HCT116 (cell line): Measurements from ENCODE around the gene KLHL40. TPM values are rescaled to one million over a fixed set of nuclear protein-coding genes. Genes with fewer than 3 reads are reported as not detected.

Experiments
- ATAC-seq: fragments of 200-7000 bp; cut with Tn5 transposase; 2 replicates; pipeline ENCODE4 v1.9.1; 2020; ENCODE audit warnings: mild to moderate bottlenecking, moderate library complexity
- BruUV-seq: library from RNA; stranded (reverse); fragments of 400-500 nt; replicated peaks from 2 replicates; lab custom pipeline; 2021; lab: Mats Ljungman, UMichigan
- CTCF ChIA-PET: fragments of 300-600 bp; sonication (Branson Sonifier 250); formaldehyde crosslinking; loops from one replicate; lab custom pipeline; 2021; ENCODE audit warnings: antibody characterized with exemption; lab: Charles Lee
- POLR2A ChIA-PET: fragments of 300-600, 350-600 bp; sonication (Branson Sonifier 250); formaldehyde crosslinking; loops from one replicate; lab custom pipeline; 2021; ENCODE audit warnings: antibody characterized with exemption; lab: Charles Lee
- RAD21 ChIA-PET, 2 experiments: fragments of 300-600 bp; sonication (Branson Sonifier 250); formaldehyde crosslinking; loops; one replicate each; lab custom pipeline; 2023; ENCODE audit warnings: low total read pairs in 2 of 2; ENCODE audit not compliant: uncharacterized antibody in 2 of 2, unreplicated experiment in 2 of 2, low non-redundant PET in 1 of 2; lab: Charles Lee
- DNase-seq: peaks from one replicate; pipeline ENCODE4 v3.0.0-alpha.2; 2010; ENCODE audit warnings: low read depth, low spot score
- H2AFZ ChIP-seq: fragments of 200-600 bp; shearing (Covaris generic), sonication (generic); 2 replicates; pipeline ENCODE4 v1.6.1; 2017; ENCODE audit warnings: low read depth, mixed run types, mixed read lengths, antibody characterized with exemption, low read length; ENCODE audit not compliant: poor library complexity, severe bottlenecking
- H3K27ac ChIP-seq: 2 replicates; pipeline ENCODE4 v1.5.1; 2012; ENCODE audit warnings: low read depth, low read length
- H3K27me3 ChIP-seq: fragments of 200-600 bp; sonication (generic); 2 replicates; pipeline ENCODE4 v1.6.1; 2016; ENCODE audit warnings: mixed run types, low read length, mixed read lengths; ENCODE audit not compliant: insufficient read depth
- H3K36me3 ChIP-seq, 2 experiments: fragments of 200-500 bp in 1 of 2; fragments of 200-600 bp in 1 of 2; sonication (Bioruptor generic) in 1 of 2; sonication (generic) in 1 of 2; 2 replicates each; pipeline versions ENCODE4 v1.5.1 to v1.6.1; 2014 to 2016; ENCODE audit warnings: low read length in 2 of 2, inconsistent platforms in 1 of 2, mixed read lengths in 1 of 2, mixed run types in 1 of 2; ENCODE audit not compliant: insufficient read depth in 2 of 2, control insufficient read depth in 1 of 2
- H3K4me1 ChIP-seq, 2 experiments: fragments of 200-600 bp in 1 of 2; sonication (generic) in 1 of 2; 2 replicates each; pipeline versions ENCODE4 v1.5.1 to v1.6.1; 2012 to 2017; ENCODE audit warnings: low read length in 2 of 2, inconsistent platforms in 1 of 2, mild to moderate bottlenecking in 1 of 2, mixed read lengths in 1 of 2, mixed run types in 1 of 2, moderate library complexity in 1 of 2; ENCODE audit not compliant: insufficient read depth in 2 of 2, control insufficient read depth in 1 of 2
- H3K4me2 ChIP-seq: fragments of 200-600 bp; sonication (generic); 2 replicates; pipeline ENCODE4 v1.6.1; 2017; ENCODE audit warnings: mixed run types, low read length, mixed read lengths
- H3K4me3 ChIP-seq, 2 experiments: fragments of 200-600 bp in 1 of 2; sonication (generic) in 1 of 2; replicated peaks in 1 of 2; 2 replicates each; pipeline ENCODE4 v1.5.1; 2011 to 2016; ENCODE audit warnings: low read length in 2 of 2, control low read depth in 1 of 2, low read depth in 1 of 2, mild to moderate bottlenecking in 1 of 2, mixed read lengths in 1 of 2, mixed run types in 1 of 2
- H3K79me2 ChIP-seq: fragments of 200-600 bp; sonication (generic); 2 replicates; pipeline ENCODE4 v1.6.1; 2017; ENCODE audit warnings: mild to moderate bottlenecking, mixed run types, low read length, moderate library complexity, mixed read lengths; ENCODE audit not compliant: insufficient read depth
- H3K9ac ChIP-seq: fragments of 200-600 bp; sonication (generic); 2 replicates; pipeline ENCODE4 v1.6.1; 2016; ENCODE audit warnings: low read length, mixed read lengths
- H3K9me2 ChIP-seq: fragments of 200-600 bp; sonication (generic), shearing (Covaris generic); 2 replicates; pipeline ENCODE4 v1.6.1; 2017; ENCODE audit warnings: mixed run types, mild to moderate bottlenecking, moderate library complexity; ENCODE audit not compliant: insufficient read depth
- H3K9me3 ChIP-seq, 2 experiments: fragments of 200-500 bp in 1 of 2; fragments of 200-600 bp in 1 of 2; sonication (Bioruptor generic) in 1 of 2; sonication (generic) in 1 of 2; 2 replicates each; pipeline ENCODE4 v1.6.1; 2014 to 2017; ENCODE audit warnings: low read length in 2 of 2, mixed read lengths in 2 of 2, inconsistent platforms in 1 of 2, low read depth in 1 of 2, mild to moderate bottlenecking in 1 of 2, mixed run types in 1 of 2, moderate library complexity in 1 of 2; ENCODE audit not compliant: control insufficient read depth in 1 of 2, insufficient read depth in 1 of 2
- H4K20me1 ChIP-seq: fragments of 200-600 bp; sonication (generic), shearing (Covaris generic); 2 replicates; pipeline ENCODE4 v1.6.1; 2017; ENCODE audit warnings: mixed run types, mild to moderate bottlenecking, moderate library complexity; ENCODE audit not compliant: insufficient read depth
- CBX3 ChIP-seq: IDR thresholded peaks from 2 replicates; pipeline ENCODE4 v1.6.1; 2012; ENCODE audit warnings: low read depth
- CEBPB ChIP-seq: IDR thresholded peaks from 2 replicates; pipeline ENCODE4 v1.6.1; 2012; ENCODE audit warnings: low read depth
- ELF1 ChIP-seq: IDR thresholded peaks from 2 replicates; pipeline ENCODE4 v1.6.1; 2012; ENCODE audit warnings: low read depth, borderline replicate concordance
- EZH2 ChIP-seq: fragments of 200-600 bp; sonication (generic); IDR thresholded peaks from 2 replicates; pipeline ENCODE4 v1.6.1; 2017; ENCODE audit warnings: antibody characterized with exemption, mixed run types
- POLR2AphosphoS5 ChIP-seq: IDR thresholded peaks from 2 replicates; pipeline ENCODE4 v1.6.1; 2011; ENCODE audit warnings: mild to moderate bottlenecking, low read depth, low read length, moderate library complexity
- SIN3A ChIP-seq: IDR thresholded peaks from 2 replicates; pipeline ENCODE4 v1.6.1; 2012; ENCODE audit warnings: low read depth
- SP1 ChIP-seq: IDR thresholded peaks from 2 replicates; pipeline ENCODE4 v1.6.1; 2012; ENCODE audit warnings: low read depth
- TCF7L2 ChIP-seq: IDR thresholded peaks from 2 replicates; pipeline ENCODE4 v1.7.0; 2011; ENCODE audit warnings: borderline replicate concordance, inconsistent platforms; ENCODE audit not compliant: insufficient read depth, insufficient read length; ENCODE audit errors: extremely low read depth
- YY1 ChIP-seq: IDR thresholded peaks from 2 replicates; pipeline ENCODE4 v1.6.1; 2011; ENCODE audit warnings: low read length, low read depth, moderate library complexity, mild to moderate bottlenecking; ENCODE audit not compliant: insufficient replicate concordance; ENCODE audit errors: extremely low read depth
- ZFX ChIP-seq: fragments of 450-650 bp; IDR thresholded peaks from 2 replicates; pipeline ENCODE4 v1.6.1; 2017
- ZNF274 ChIP-seq: fragments of 200-500 bp; sonication (Bioruptor generic); IDR thresholded peaks from 2 replicates; pipeline ENCODE4 v1.6.1; 2014; ENCODE audit warnings: mild to moderate bottlenecking, low read depth, low read length, inconsistent platforms
- intact Hi-C: fragments of 100-400 bp; cut with micrococcal nuclease; formaldehyde crosslinking; loops from 2 replicates; pipeline ENCODE4 v1.10.0; 2022
- total RNA-seq: library from RNA; stranded (reverse); gene quantifications from one replicate; pipeline ENCODE4 v1.2.1, GENCODE V29; 2021; ENCODE audit not compliant: unreplicated experiment
- TF ChIP-seq, protein P1 (sequence below): IDR thresholded peaks from 2 replicates; pipeline ENCODE4 v1.6.1; 2011; ENCODE audit warnings: mild to moderate bottlenecking, low read length, moderate library complexity; ENCODE audit not compliant: insufficient replicate concordance; ENCODE audit errors: extremely low read depth
- TF ChIP-seq, protein P2 (sequence below), 3 experiments: fragments of 200-600 bp in 1 of 3; sonication (generic) in 1 of 3; IDR thresholded peaks in 2 of 3; conservative IDR thresholded peaks in 1 of 3; 2 replicates each; pipeline ENCODE4 v1.5.1; 2012 to 2017; ENCODE audit warnings: low read depth in 2 of 3, low read length in 2 of 3, antibody characterized with exemption in 1 of 3, borderline replicate concordance in 1 of 3, control low read depth in 1 of 3, mild to moderate bottlenecking in 1 of 3, mixed read lengths in 1 of 3, mixed run types in 1 of 3, moderate library complexity in 1 of 3; ENCODE audit not compliant: insufficient read depth in 1 of 3

The KLHL40 gene
- total RNA-seq, 1 experiment from 2014 or later, result not detected

DNA sequence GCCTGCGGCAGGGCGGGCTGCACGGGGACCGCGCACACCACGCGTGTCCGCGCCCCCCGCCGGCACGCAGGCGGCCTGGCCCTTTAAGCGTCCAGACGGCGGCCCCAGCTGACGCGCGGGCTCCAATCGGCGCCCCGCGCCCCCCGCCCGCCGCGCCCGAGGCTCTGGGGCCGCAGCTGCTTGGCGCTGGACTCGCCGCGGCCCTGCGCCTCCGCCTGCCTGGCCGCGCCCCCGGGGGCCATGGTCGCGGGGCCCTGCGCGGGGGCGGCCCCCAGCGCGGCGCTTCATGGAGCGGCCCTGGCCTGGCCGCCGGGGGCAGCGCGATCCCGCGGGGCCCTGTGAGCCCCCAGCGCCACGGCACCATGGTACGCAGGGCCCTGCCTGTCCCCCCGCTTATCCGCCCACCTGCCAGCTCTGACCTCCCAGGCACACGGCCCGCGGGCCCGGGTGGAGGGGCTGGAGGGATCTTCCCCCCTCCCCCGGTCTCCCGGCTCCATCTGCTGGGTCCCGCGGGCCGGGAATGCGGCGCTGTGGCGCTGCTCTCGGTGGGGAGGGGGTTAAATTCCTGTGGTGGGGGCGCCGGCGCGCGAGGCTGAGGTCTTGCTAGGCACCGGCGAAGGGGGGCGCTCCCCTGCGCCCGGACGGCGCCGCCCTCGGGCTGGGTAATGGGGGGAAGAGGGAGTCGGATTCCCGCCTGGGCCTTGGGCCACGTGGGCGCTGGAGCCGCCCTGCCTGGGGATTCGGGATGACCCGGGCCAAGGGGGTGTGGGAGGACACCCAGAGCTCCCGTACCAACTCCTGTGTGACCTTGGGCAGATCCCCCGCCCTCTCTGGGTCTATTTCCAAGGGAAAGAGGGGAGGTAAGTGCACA is 30.8 kb upstream of the KLHL40 start:
- Histone ChIP-seq H3K9ac (peak overlapping the region; percentile 86), H3K27ac (peak overlapping the region; percentile 84), H3K36me3 (no peaks in the 10 kb centered on the region; a peak in 1 of 4 replicates), H3K9me3 (no peaks in the 10 kb centered on the region), H3K4me2 (peak overlapping the region; percentile 99), H4K20me1 (no peaks in the 10 kb centered on the region), H3K27me3 (no peaks in the 10 kb centered on the region), H3K4me1 (peaks cover 42 to 63% of the 10 kb centered on the region in 2 experiments), H3K79me2 (peaks cover 16% of the 10 kb centered on the region; the same call in 1 of the 2 replicates), H3K9me2 (no peaks in the 10 kb centered on the region), H3K4me3 (peak overlapping the region; percentile 75 to 86), H2AFZ (no peak overlapping the region)
- ATAC-seq (peak; percentile 17), DNase-seq (no peak)
- ChIA-PET POLR2A (no interaction called here), CTCF (no interaction called here), RAD21 (no interaction called here)
- TF ChIP-seq CBX3 (no peak), POLR2AphosphoS5 (no peak), TCF7L2 (no peak), EZH2 (no peak), CEBPB (no peak), YY1 (peak; percentile 32), SIN3A (no peak), ZNF274 (no peak), ELF1 (no peak), ZFX (peak; percentile 91; the same call in 1 of the 2 replicates), SP1 (no peak)
- TF ChIP-seq, protein P1, sequence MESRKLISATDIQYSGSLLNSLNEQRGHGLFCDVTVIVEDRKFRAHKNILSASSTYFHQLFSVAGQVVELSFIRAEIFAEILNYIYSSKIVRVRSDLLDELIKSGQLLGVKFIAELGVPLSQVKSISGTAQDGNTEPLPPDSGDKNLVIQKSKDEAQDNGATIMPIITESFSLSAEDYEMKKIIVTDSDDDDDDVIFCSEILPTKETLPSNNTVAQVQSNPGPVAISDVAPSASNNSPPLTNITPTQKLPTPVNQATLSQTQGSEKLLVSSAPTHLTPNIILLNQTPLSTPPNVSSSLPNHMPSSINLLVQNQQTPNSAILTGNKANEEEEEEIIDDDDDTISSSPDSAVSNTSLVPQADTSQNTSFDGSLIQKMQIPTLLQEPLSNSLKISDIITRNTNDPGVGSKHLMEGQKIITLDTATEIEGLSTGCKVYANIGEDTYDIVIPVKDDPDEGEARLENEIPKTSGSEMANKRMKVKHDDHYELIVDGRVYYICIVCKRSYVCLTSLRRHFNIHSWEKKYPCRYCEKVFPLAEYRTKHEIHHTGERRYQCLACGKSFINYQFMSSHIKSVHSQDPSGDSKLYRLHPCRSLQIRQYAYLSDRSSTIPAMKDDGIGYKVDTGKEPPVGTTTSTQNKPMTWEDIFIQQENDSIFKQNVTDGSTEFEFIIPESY, result no peak
- TF ChIP-seq, protein P2, sequence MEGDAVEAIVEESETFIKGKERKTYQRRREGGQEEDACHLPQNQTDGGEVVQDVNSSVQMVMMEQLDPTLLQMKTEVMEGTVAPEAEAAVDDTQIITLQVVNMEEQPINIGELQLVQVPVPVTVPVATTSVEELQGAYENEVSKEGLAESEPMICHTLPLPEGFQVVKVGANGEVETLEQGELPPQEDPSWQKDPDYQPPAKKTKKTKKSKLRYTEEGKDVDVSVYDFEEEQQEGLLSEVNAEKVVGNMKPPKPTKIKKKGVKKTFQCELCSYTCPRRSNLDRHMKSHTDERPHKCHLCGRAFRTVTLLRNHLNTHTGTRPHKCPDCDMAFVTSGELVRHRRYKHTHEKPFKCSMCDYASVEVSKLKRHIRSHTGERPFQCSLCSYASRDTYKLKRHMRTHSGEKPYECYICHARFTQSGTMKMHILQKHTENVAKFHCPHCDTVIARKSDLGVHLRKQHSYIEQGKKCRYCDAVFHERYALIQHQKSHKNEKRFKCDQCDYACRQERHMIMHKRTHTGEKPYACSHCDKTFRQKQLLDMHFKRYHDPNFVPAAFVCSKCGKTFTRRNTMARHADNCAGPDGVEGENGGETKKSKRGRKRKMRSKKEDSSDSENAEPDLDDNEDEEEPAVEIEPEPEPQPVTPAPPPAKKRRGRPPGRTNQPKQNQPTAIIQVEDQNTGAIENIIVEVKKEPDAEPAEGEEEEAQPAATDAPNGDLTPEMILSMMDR (IDR thresholded peaks at IDR 0.05 in 2 of 3, conservative IDR thresholded peaks at IDR 0.05 in 1 of 3; ENCODE audit: borderline replicate concordance in 1 of 3, insufficient read depth in 1 of 3, low read depth in 2 of 3, low read length in 2 of 3), result 0 out of 6 replicates have a peak, but pooled peaks of 1 of the 3 experiments have one; percentile 18
- intact Hi-C loops, result loop anchor here (5.0 kb wide), 2 partner anchors 52 to 88 kb away; partner anchors contain the start of gene NKTR
- BruUV-seq, result no TSS peak
